Adrenal gland (tissue), 12 donors: Measurements from ENCODE around the gene FAM83D. TPM values are rescaled to one million over a fixed set of nuclear protein-coding genes. Genes with fewer than 3 reads are reported as not detected.
"Not testable (repeated sequence)": the region's sequence is repeated elsewhere in the genome, so short reads cannot be mapped to it uniquely, and the experiment has no call there.

Experiments used
- DNase-seq, 7 donors: peaks; one replicate each; pipeline ENCODE4 v3.0.0-alpha.2; 2019 to 2020
- H3K27ac ChIP-seq, 5 donors: fragments of 200-600 bp; sonication (generic) in 4 of 5; 1 replicate in 3 of 5; 2 replicates in 2 of 5; pipeline versions ENCODE4 v1.5.1 to v1.8.0; 2016 to 2020; ENCODE audit warnings: mild to moderate bottlenecking in 1 of 5
- H3K27me3 ChIP-seq: fragments of 200-600 bp; 2 replicates; pipeline ENCODE4 v1.8.0; 2021
- H3K36me3 ChIP-seq, 2 donors: fragments of 200-600 bp; replicated peaks in 1 of 2; 1 replicate in 1 of 2; 2 replicates in 1 of 2; pipeline versions ENCODE4 v1.5.1 to v1.8.0; 2018 to 2022
- H3K4me1 ChIP-seq, 2 donors: fragments of 200-600 bp; replicated peaks in 1 of 2; 1 replicate in 1 of 2; 2 replicates in 1 of 2; pipeline versions ENCODE4 v1.5.1 to v1.8.0; 2018 to 2021
- H3K4me3 ChIP-seq, 4 donors: fragments of 200-600 bp; sonication (generic) in 3 of 4; one replicate each; pipeline ENCODE4 v1.5.1; 2016 to 2018
- H3K9me3 ChIP-seq, 3 donors: fragments of 200-600 bp; sonication (generic) in 1 of 3; replicated peaks in 1 of 3; 1 replicate in 2 of 3; 2 replicates in 1 of 3; pipeline versions ENCODE4 v1.5.1 to v1.8.0; 2016 to 2021
- CTCF ChIP-seq, 6 experiments: fragments of 450-650 bp in 4 of 6; fragments of 200-600 bp in 2 of 6; sonication (generic) in 1 of 6; IDR thresholded peaks; 1 replicate in 5 of 6; 2 replicates in 1 of 6; pipeline versions ENCODE4 v1.5.1 to v1.8.0; 2016 to 2021; ENCODE audit warnings: antibody characterized with exemption in 6 of 6, mild to moderate bottlenecking in 2 of 6, moderate library complexity in 1 of 6
- POLR2A ChIP-seq, 2 donors: fragments of 450-650 bp; IDR thresholded peaks; one replicate each; pipeline ENCODE4 v1.6.1; 2017; ENCODE audit warnings: antibody characterized with exemption in 2 of 2, mild to moderate bottlenecking in 2 of 2, moderate library complexity in 1 of 2
- WGBS, 4 donors: extraction: QIAGEN DNeasy Blood & Tissue Kit in 2 of 4; methylation state at CpG; one replicate each; pipeline versions ENCODE4 v1.1.5 to v1.1.7; 2013 to 2017; 5-methylcytosine and 5-hydroxymethylcytosine counted together
- intact Hi-C, 2 donors: fragments of 100-400 bp; cut with DNase I; formaldehyde crosslinking; loops; one replicate each; pipeline versions ENCODE4 v1.14.1 to v1.15.0; 2022 to 2023
- polyA plus RNA-seq, 3 donors: library from polyadenylated mRNA; stranded (reverse); fragments of 200-250 nt in 2 of 3; fragments of 350-450 nt in 1 of 3; fragmentation: Illumina TruSeq in 1 of 3; extraction: RNeasy Lipid Tissue Mini Kit (QIAGEN cat#74804) in 1 of 3; gene quantifications; one replicate each; pipeline ENCODE4 v1.2.3, GENCODE V29; 2013 to 2014
- total RNA-seq, 9 donors: library from RNA; depleted of rRNA in 4 of 9; stranded (reverse); fragments of >200 nt in 4 of 9; fragments of 120-200 nt in 1 of 9; fragmentation: NEBNext Ultra II Directional in 1 of 9; extraction: Animal tissue kit (Norgen Biotek cat#: 25700) in 1 of 9; gene quantifications; one replicate each; pipeline versions ENCODE4 v1.1.0 to v1.2.4, GENCODE V29; 2013 to 2023
- donor health status: healthy with polysubstance abuse.
- donor health status: Bipolar disorder and iron deficiency.
- donor health status: DM: yes; HTN: yes; CAD: no.
- donor health status: DM: no; HTN: no; CAD: no.
- donor health status: DM: no; HTN: no; CAD: no.
- donor health status: DM: yes; HTN: yes; CAD: no.

The FAM83D gene
- total and polyA plus RNA-seq, 12 donors, result 0.14 to 4.5 (median 0.72) TPM; not detected in 1

- Histone ChIP-seq H3K9me3 (no peaks in the 10 kb centered on the region), H3K27ac (no peak overlapping the region), H3K4me1 (no peaks in the 10 kb centered on the region), H3K36me3 (peaks cover 0 to 16% of the 10 kb centered on the region in 2 donors), H3K27me3 (no peaks in the 10 kb centered on the region), H3K4me3 (no peak overlapping the region)
- intact Hi-C loops, result no loop called here
- WGBS, 4 donors, result 67 to 79% (median 75%) methylated on average over 3 of the region's 3 CpGs
- no peak for DNase-seq
- TF ChIP-seq CTCF (IDR thresholded peaks at IDR 0.05) (no peak), POLR2A (IDR thresholded peaks at IDR 0.05) (no peak)
Measured at GRCh38 chr20:38995536-38996044, 69.4 kb downstream of the FAM83D start.

GRCh38 chr20:38996866-38997265 is 70.6 kb downstream of the FAM83D start:
- intact Hi-C loops, result not testable (repeated sequence)

GRCh38 chr20:38997622-38998021 is 71.4 kb downstream of the FAM83D start:
- WGBS, 4 donors, result 87 to 90% (median 88%) methylated on average over 7 to 8 of the region's 8 CpGs
- Histone ChIP-seq H3K27me3 (no peaks in the 10 kb centered on the region), H3K36me3 (peaks cover 0 to 31% of the 10 kb centered on the region in 2 donors), H3K9me3 (no peaks in the 10 kb centered on the region), H3K4me1 (no peaks in the 10 kb centered on the region), H3K27ac (no peak overlapping the region), H3K4me3 (no peak overlapping the region)
- TF ChIP-seq POLR2A (IDR thresholded peaks at IDR 0.05) (no peak), CTCF (IDR thresholded peaks at IDR 0.05) (no peak)
- intact Hi-C loops, result no loop called here
- no peak for DNase-seq

More at GRCh38 chr20:38996866-38997265, 70.6 kb downstream of the FAM83D start:
- H3K4me3 ChIP-seq, H3K9me3 ChIP-seq, H3K27ac ChIP-seq, H3K27me3 ChIP-seq, H3K4me1 ChIP-seq, DNase-seq: not testable (repeated sequence)
- WGBS, 4 donors, result 91 to 100% (median 96%) methylated on average over 1 of the region's 1 CpG
- peaks cover 0 to 24% of the 10 kb centered on the region in 2 donors for H3K36me3 ChIP-seq

- Histone ChIP-seq H3K27ac (no peak overlapping the region), H3K4me1 (no peaks in the 10 kb centered on the region), H3K27me3 (no peaks in the 10 kb centered on the region), H3K4me3 (no peak overlapping the region), H3K36me3 (peaks cover 0 to 44% of the 10 kb centered on the region in 2 donors), H3K9me3 (no peaks in the 10 kb centered on the region)
- TF ChIP-seq POLR2A (IDR thresholded peaks at IDR 0.05) (no peak), CTCF (IDR thresholded peaks at IDR 0.05) (no peak)
- intact Hi-C loops, result no loop called here
- DNase-seq, result no peak
- 94 to 96% (median 95%) methylated on average over 3 of the region's 3 CpGs for WGBS, 4 donors
Measured at GRCh38 chr20:38999217-38999616, 73.0 kb downstream of the FAM83D start.
